Left cardiac atrium (tissue), 4 donors: ENCODE data around the gene EMILIN2. TPM values are rescaled to one million over a fixed set of nuclear protein-coding genes. Genes with fewer than 3 reads are reported as not detected.
"Not testable (repeated sequence)": the region's sequence is repeated elsewhere in the genome, so short reads cannot be mapped to it uniquely, and the experiment has no call there.

Experiments used
- ATAC-seq, 2 donors: fragments of 200-7000 bp; cut with Tn5 transposase; one replicate each; pipeline ENCODE4 v1.9.1; 2020; ENCODE audit warnings: mild to moderate bottlenecking in 2 of 2, moderate library complexity in 2 of 2
- DNase-seq: peaks from one replicate; pipeline ENCODE4 v3.0.0-alpha.2; 2020
- intact Hi-C, 2 donors: fragments of 100-400 bp; cut with DNase I; formaldehyde crosslinking; loops; one replicate each; pipeline versions ENCODE4 v1.14.1 to v1.15.1; 2022 to 2023
- total RNA-seq, 2 donors: library from RNA; stranded (reverse); fragmentation: NEBNext Ultra II Directional; extraction: Animal tissue kit (Norgen Biotek cat#: 25700); gene quantifications; one replicate each; pipeline ENCODE4 v1.2.1, GENCODE V29; 2021
- donor health status: DM: no; HTN: yes; CAD: no.
- donor health status: DM: no; HTN: yes; CAD: no; lungs with severe emphysema.
- donor health status: DM: yes; HTN: yes; CAD: no.
- donor health status: Dilated cardiomyopathy.

The EMILIN2 gene
- total RNA-seq, 2 donors from 2014 or later: 12.2 to 17.8 TPM

- ATAC-seq (no peak), DNase-seq (no peak)
- intact Hi-C loops: no loop called here
Observed at GRCh38 chr18:2839202-2839601, 7.6 kb upstream of the EMILIN2 start.

GRCh38 chr18:2840521-2840920, 6.3 kb upstream of the EMILIN2 start:
- intact Hi-C loops: no loop called here
- ATAC-seq: no peak

GRCh38 chr18:2843146-2843545, 3.7 kb upstream of the EMILIN2 start:
- ATAC-seq (no peak), DNase-seq (no peak)
- intact Hi-C loops: no loop called here

More at GRCh38 chr18:2840521-2840920, 6.3 kb upstream of the EMILIN2 start:
- DNase-seq: no peak

- intact Hi-C loops: no loop called here
- peak in 1 of 2 donors; percentile 4 for ATAC-seq
- no peak for DNase-seq
Observed at GRCh38 chr18:2845172-2845571, 1.6 kb upstream of the EMILIN2 start.

GRCh38 chr18:2847317-2848246, 776 bp downstream of the EMILIN2 start:
- intact Hi-C loops: no loop called here
- ATAC-seq: peak; percentile 38 to 63
- DNase-seq: peak; percentile 32

- ATAC-seq (no peak), DNase-seq (no peak)
- intact Hi-C loops: no loop called here
Observed at GRCh38 chr18:2848247-2849246, 1.7 kb downstream of the EMILIN2 start.

GRCh38 chr18:2850816-2851215, 4.0 kb downstream of the EMILIN2 start:
- ATAC-seq (no peak), DNase-seq (no peak)
- intact Hi-C loops: no loop called here

GRCh38 chr18:2851771-2852170, 5.0 kb downstream of the EMILIN2 start:
- ATAC-seq (no peak), DNase-seq (no peak)
- intact Hi-C loops: no loop called here

GRCh38 chr18:2852460-2852859, 5.7 kb downstream of the EMILIN2 start:
- ATAC-seq, DNase-seq, intact Hi-C loops: not testable (repeated sequence)

GRCh38 chr18:2853173-2853925, 6.5 kb downstream of the EMILIN2 start:
- ATAC-seq: no peak
- intact Hi-C loops: no loop called here
- no peak for DNase-seq

GRCh38 chr18:2853926-2854664, 7.3 kb downstream of the EMILIN2 start:
- DNase-seq (peak; percentile 40), ATAC-seq (peak in 1 of 2 donors; percentile 9)
- intact Hi-C loops: no loop called here

GRCh38 chr18:2854875-2855274, 8.1 kb downstream of the EMILIN2 start:
- intact Hi-C loops: no loop called here
- no peak for ATAC-seq
- DNase-seq: no peak

GRCh38 chr18:2855560-2856350, 8.9 kb downstream of the EMILIN2 start:
- intact Hi-C loops: no loop called here
- ATAC-seq (no peak), DNase-seq (no peak)

- DNase-seq: no peak
- intact Hi-C loops: no loop called here
- ATAC-seq: peak in 1 of 2 donors; percentile 16
Observed at GRCh38 chr18:2856547-2857170, 9.9 kb downstream of the EMILIN2 start.

- intact Hi-C loops: no loop called here
- DNase-seq: peak; percentile 85
- peak; percentile 91 to 95 for ATAC-seq
Observed at GRCh38 chr18:2857491-2858131, 10.8 kb downstream of the EMILIN2 start.

- DNase-seq, intact Hi-C loops, ATAC-seq: not testable (repeated sequence)
Observed at GRCh38 chr18:2860397-2860796, 13.6 kb downstream of the EMILIN2 start.
